Adrenal gland (tissue), 5 donors: ENCODE results near the gene MLXIPL.

ENCODE experiments used
- CTCF ChIP-seq, 6 experiments: fragments of 450-650 bp in 4 of 6; fragments of 200-600 bp in 2 of 6; sonication (generic) in 1 of 6; IDR thresholded peaks; 1 replicate in 5 of 6; 2 replicates in 1 of 6; pipeline versions ENCODE4 v1.5.1 to v1.8.0; 2016 to 2021; ENCODE audit warnings: antibody characterized with exemption in 6 of 6, mild to moderate bottlenecking in 2 of 6, moderate library complexity in 1 of 6
- POLR2A ChIP-seq, 2 donors: fragments of 450-650 bp; IDR thresholded peaks; one replicate each; pipeline ENCODE4 v1.6.1; 2017; ENCODE audit warnings: antibody characterized with exemption in 2 of 2, mild to moderate bottlenecking in 2 of 2, moderate library complexity in 1 of 2
- donor health status: DM: no; HTN: no; CAD: no.

GRCh38 chr7:73582664-73583202 is 41.6 kb downstream of the MLXIPL start:
- TF ChIP-seq CTCF (IDR thresholded peaks at IDR 0.05) (no peak), POLR2A (IDR thresholded peaks at IDR 0.05) (no peak)
